Measurements from ENCODE around the gene GFOD1. TPM values are rescaled to one million over a fixed set of nuclear protein-coding genes. Genes with fewer than 3 reads are reported as not detected.

GFOD1 gene, protein sequence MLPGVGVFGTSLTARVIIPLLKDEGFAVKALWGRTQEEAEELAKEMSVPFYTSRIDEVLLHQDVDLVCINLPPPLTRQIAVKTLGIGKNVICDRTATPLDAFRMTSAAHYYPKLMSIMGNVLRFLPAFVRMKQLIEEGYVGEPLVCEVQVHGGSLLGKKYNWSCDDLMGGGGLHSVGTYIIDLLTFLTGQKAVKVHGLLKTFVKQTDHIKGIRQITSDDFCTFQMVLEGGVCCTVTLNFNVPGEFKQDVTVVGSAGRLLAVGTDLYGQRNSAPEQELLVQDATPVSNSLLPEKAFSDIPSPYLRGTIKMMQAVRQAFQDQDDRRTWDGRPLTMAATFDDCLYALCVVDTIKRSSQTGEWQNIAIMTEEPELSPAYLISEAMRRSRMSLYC
- 1 to 10 TPM; 2.4 to 2.5 TPM for total RNA-seq

DNA sequence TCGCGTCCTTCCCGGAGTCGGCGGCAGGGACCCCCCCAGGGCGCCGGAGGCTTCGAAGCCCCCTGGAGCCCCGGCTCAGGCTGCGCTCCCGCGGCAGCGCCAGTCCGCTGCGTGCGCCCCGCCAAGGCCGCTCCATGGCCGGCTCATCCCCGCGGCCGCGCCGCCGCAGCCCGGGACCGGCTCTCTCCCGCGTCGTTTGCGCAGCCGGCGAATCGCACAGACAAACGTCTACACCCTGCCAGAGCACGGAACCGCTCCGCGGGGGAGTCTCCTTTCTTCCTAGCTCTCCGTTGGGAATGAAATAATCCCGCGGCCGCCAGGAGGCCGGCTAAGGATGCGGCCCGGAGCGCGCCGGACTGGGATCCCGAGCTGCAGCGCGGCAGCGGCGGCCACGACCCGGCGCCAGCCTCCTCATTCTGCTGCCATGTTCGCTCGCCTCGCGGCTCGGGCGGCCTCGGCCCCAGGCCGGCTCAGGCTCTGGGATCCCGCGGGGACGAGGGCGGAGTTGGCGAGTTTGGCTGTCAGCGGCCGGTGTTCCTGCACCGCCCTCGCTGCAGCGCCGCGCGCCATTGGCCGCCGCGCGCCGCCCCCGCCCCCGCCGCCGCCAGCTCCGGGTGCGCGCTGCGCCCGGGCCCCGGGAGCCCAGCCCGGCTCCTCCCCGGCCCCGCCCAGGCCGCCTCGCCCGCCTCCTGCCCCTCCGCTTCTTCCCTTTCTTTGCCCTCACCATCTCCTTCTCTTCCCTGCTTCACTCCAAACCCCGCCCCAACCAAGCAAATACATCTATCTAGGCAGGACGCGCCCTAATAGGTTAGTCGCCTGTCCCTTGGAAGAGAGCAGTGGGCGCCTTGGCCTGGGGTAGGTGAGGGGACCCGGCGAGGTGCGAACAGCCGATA lies at the start of gene GFOD1:
TSS of gene GFOD1 (minus strand) at position 479 of the 893 bp plus-strand sequence. CDS start 710 bp downstream, outside the sequence.

DNA sequence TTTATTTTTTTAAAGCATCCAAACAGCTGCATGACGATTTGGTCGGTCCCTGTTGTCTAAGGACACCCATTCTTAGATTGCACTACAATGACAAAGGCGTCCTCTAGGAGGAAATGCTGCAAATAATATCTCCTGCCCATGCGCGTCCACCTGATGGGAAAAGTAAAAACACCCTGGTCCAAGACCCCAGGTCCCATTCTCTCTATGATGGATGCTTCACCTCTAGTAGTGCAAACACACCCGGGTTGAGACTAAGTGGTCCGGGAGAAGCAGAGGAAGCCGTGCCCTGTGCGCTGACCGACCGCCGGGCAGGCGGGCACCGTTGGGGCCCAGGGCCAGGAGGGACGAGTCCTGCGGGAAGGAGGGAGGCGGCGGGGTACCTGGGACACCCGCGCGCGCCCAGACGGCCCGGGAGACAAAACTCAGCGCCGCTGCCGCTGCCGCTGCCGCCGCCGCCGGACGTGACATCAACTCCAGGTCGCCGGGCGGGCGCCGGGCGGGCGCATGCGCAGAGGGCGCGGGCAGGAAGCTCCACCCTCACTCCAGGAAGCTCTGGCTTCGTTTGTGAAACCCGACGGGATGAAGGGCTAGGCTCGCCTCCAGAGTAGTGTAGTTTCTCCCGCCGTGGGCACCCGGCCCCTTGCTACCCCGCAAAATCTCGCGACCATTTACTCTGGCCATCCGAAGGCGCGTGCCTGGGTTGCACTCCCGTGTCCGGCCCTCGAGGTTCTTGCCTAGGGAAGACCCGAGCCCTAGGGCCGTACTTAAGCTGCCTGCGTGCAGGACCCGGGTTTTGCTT lies 159.1 kb downstream of the GFOD1 start, which contains the start of gene TBC1D7:
TSS of gene TBC1D7 (minus strand) at position 462 of the 799 bp plus-strand sequence. CDS start 1,639 bp downstream, outside the sequence.

Other genes starting within 250 kb of the GFOD1 start
- 10 to 100 TPM; 15.2 to 16.4 TPM for gene TBC1D7, start 159.1 kb downstream of the GFOD1 start, total RNA-seq
- gene SIRT5, start 87.0 kb upstream of the GFOD1 start, total RNA-seq: 10 to 100 TPM; 13.6 to 14.7 TPM
- gene NOL7, start 127.7 kb upstream of the GFOD1 start, total RNA-seq: 10 to 100 TPM; 53.8 to 54.1 TPM
- 10 to 100 TPM; 46.8 to 48.4 TPM for gene RANBP9, start 224.2 kb upstream of the GFOD1 start, total RNA-seq

Data from activated naive CD4-positive, alpha-beta T cell treated with anti-CD3 and anti-CD28 coated beads, Interleukin-2, amount 10 ng/mL, durations not matched to agents 5 hours and 36 hours (primary cell).